ENCODE data around the gene GPR173.

GRCh38 chrX:53013291-53013690, 35.3 kb upstream of the GPR173 start:
- no peak for TF ChIP-seq POLR2A (IDR thresholded peaks at IDR 0.05; ENCODE audit: control extremely low read depth in 1 of 2, low read depth in 2 of 2, low read length in 2 of 2)
- no peak for TF ChIP-seq SRF (IDR thresholded peaks at IDR 0.05; ENCODE audit: low read depth, low read length)
- no peak for TF ChIP-seq CTCF (IDR thresholded peaks at IDR 0.05; ENCODE audit: control extremely low read depth in 1 of 3, insufficient read depth in 1 of 3, low read depth in 1 of 3, low read length in 3 of 3)
- TF ChIP-seq CBX8 (IDR thresholded peaks at IDR 0.05; ENCODE audit: borderline replicate concordance, low read depth, low read length), result no peak
- TF ChIP-seq TCF12 (IDR thresholded peaks at IDR 0.05; ENCODE audit: low read depth, low read length), result no peak
- TF ChIP-seq MAX (IDR thresholded peaks at IDR 0.05), result no peak
- no peak for TF ChIP-seq PHF8 (conservative IDR thresholded peaks at IDR 0.05; ENCODE audit: low read depth, low read length)
- no peak for TF ChIP-seq FOSL1 (IDR thresholded peaks at IDR 0.05; ENCODE audit: insufficient read depth, low read depth, low read length)
- no peak for TF ChIP-seq GTF2F1 (IDR thresholded peaks at IDR 0.05; ENCODE audit: borderline replicate concordance, low read depth, low read length)
- TF ChIP-seq JUND (IDR thresholded peaks at IDR 0.05; ENCODE audit: low read length), result no peak
- no peak for TF ChIP-seq POLR2AphosphoS5 (IDR thresholded peaks at IDR 0.05; ENCODE audit: low read depth, low read length)
- no peak for TF ChIP-seq EP300 (IDR thresholded peaks at IDR 0.05; ENCODE audit: borderline replicate concordance in 1 of 2, low read depth in 2 of 2, low read length in 2 of 2)
- TF ChIP-seq TAF1 (IDR thresholded peaks at IDR 0.05; ENCODE audit: low read depth, low read length), result no peak
